Hematopoietic multipotent progenitor cell (in vitro differentiated cells): ENCODE results near the gene DNM3. TPM values are rescaled to one million over a fixed set of nuclear protein-coding genes. Genes with fewer than 3 reads are reported as not detected.
"Not testable (repeated sequence)": the region's sequence is repeated elsewhere in the genome, so short reads cannot be mapped to it uniquely, and the experiment has no call there.

Source experiments
- DNase-seq, 3 donors: peaks; one replicate each; pipeline ENCODE4 v3.0.0-alpha.2; 2011 to 2015; ENCODE audit warnings: low read depth in 2 of 3, low spot score in 2 of 3
- total RNA-seq: library from RNA; depleted of rRNA; stranded (reverse); fragments of >200 nt; gene quantifications from one replicate; pipeline ENCODE4 v1.2.3, GENCODE V29; 2012

DNM3 gene
- 4.0 TPM for total RNA-seq

GRCh38 chr1:171841050-171841910 is at the start of gene DNM3:
Gene DNM3, plus strand, starts transcription at chr1:171841498. Its CDS starts 159 bp downstream, at chr1:171841657.
- peak; percentile 64 to 84 (median 76) for DNase-seq

GRCh38 chr1:171792656-171793369 is 48.5 kb upstream of the DNM3 start:
- DNase-seq = no peak

DNA sequence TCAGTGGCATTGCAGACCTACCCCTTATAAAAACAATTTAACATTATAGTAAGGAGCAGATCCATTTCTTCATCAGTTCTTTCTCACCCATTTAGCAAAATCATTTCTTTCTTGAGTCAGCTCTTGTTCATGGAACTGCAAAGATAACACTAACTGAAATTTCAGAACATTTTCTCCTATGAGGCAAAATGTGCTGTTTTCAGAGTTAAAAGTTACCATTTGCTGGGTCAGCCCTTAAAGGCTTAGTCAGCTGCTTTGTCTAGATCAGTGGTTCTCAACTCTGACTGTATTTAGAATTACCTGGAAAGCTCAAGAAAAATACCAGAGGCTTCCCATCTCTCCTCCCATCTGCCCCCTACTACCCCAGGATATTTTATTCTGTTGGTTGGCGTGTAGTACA is 47.7 kb upstream of the DNM3 start:
- no peak for DNase-seq

GRCh38 chr1:171794085-171794484 is 47.2 kb upstream of the DNM3 start:
- DNase-seq = peak in 1 of 3 donors; percentile 37

DNA sequence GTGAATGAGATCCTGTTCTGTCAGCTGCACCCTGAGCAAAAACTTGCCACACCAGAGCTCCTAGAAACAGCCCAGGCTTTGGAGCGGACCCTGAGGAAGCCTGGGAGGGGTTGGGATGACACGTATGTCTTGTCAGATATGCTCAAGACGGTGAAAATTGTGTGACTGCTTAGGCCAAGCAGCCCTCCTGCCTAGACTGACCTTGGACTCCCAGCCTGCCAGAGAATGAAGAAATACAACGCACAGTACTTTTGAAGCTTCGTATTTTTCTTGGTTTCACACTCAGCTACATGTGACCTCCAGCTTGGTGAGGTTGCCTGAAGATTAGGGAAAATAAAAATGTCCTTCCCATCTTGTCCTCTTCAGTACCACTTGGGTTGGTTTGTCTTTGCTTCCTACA is 44.7 kb upstream of the DNM3 start:
- DNase-seq = no peak

DNA sequence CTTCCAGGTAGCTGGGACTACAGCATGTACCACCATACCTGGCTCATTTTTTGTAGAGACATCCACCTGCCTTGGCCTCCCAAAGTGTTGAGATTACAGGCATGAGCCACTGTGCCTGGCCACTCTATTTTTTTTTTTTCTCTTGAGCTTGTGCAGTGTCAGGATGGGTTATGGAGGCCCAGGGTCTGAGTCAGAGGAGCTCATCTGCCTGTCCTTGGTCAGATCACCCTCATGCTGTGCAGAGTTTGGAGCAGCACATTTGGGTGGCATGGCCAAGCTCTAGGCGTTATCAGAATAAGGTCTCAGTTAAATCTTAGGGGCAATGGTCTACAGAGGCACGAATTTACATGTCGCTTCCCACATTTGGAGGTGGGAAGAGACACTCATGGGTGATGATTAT is 43.0 kb upstream of the DNM3 start:
- DNase-seq = no peak

DNA sequence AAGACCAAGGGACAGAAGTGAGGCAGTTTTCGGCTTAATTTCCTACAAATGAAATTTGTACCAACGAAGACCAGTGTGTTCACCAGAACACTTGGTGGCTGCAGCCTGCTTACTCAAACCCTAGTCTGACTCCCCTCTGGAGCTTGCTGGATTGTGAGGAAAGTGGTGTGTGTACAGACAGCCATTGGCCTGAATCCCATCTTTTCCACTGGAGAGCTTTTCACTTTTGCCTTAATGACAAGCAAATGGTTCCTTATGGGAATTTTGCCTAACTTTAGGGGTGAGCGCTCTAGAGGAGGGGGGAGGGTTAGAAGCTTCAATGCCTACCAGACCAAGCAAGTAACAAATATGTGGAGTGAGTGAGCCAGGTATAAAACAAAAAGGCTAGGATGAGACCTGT is 42.5 kb upstream of the DNM3 start:
- DNase-seq = no peak

DNA sequence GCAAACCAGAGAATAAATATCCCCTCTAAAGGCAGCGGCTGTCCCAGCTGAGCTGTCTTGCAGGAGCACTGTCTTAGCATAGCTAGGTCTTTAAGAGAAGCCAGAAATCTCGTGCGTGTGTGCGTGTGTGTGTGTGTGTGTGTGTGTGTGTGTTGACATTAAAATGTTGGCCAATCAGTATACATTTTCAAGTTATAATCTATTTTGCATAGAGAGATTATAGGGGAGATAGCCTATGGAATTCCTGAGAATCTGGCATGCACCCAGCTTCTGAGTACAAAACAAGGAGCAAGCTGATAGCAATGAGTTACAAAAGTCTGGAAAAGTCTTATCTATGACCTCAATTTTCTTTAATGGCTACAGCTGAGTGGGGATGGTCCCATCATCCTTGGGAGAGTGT is 42.1 kb upstream of the DNM3 start:
- no peak for DNase-seq

DNA sequence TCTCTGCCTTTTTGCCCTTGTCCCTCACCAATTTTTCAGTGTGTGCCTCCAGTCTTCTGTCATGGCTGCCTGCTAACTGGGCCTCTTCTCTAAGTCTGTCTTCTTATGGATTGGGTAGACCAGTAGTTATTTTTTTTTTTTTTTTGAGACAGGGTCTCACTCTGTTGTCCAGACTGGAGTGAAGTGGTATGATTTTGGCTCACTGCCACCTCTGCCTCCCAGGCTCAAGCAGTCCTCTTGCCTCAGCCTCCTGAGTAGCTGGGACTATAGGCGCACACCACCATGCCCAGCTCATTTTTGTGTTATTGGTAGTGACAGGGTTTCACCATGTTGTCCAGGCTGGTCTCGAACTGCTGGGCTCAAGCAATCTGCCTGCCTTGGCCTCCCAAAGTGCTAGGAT is 41.6 kb upstream of the DNM3 start:
- not testable (repeated sequence) for DNase-seq

- no peak for DNase-seq
Measured at GRCh38 chr1:171800342-171800741, 41.0 kb upstream of the DNM3 start.

DNA sequence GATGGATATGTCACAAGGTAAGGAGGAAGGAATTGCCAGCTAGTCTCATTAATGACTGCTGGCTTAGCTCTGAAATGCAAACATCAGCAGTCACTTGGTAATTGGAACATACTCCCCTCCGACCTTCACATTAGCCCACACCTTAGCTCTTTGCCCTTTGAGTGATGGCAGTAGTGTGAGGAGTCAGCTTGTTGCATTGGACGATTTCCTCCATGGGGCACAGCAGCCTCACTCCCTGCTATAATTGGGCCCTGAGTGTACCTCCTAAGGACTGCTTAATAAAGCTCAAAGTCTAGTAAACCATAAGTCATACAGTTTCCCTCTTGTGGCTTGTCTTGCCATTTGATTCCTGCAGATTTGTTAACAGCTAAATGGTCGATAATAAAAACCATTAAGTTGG is 40.4 kb upstream of the DNM3 start:
- DNase-seq = no peak

GRCh38 chr1:171801487-171801891 is 39.8 kb upstream of the DNM3 start:
- DNase-seq = peak in 1 of 3 donors; percentile 64

GRCh38 chr1:171802207-171802606 is 39.1 kb upstream of the DNM3 start:
- DNase-seq = no peak

DNA sequence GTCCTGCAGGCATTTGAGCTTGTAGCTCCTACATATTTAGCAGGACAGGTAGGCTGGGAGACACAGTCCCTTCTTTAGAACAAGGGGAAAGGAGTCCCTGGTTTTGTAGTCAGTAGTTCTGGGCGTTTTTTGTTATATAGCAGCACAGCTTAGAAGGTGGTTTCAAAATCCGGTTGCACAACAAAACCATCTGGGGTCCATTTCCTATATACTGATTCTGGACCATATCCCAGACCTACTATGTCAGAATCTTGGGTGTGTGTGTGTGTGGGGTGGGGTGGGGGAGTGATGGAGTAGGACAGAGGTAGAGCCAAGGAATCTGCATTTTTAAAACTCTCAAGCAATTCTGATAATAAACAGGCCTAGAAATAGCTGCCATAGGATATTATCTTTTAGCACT is 38.3 kb upstream of the DNM3 start:
- DNase-seq = peak in 1 of 3 donors; percentile 83

DNA sequence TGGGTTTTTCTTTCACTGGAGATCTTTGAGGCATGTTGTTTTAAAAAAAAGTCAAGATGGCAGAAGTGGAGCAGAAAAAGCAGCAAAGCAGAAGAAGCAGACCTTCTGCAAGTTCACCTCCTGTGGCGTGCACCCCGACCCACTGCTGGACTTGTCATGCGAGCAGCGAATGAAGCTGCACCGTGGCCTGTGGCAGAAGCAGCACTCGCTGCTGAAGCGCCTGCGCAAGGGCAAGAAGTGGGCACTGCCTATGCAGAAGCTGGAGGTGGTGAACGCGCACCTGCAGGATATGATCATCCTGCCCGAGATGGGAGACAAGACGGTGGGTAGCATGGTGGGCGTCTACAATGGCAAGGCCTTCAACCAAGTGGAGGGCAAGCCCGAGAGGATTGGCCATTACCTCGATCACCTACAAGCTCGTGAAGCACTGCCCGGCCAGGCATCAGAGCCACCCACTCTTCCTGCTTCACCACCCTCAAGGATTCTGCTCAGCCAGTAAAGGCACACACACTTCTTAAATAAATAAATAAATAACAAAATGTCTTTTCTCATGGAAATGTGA is 37.8 kb upstream of the DNM3 start:
- DNase-seq = no peak

DNA sequence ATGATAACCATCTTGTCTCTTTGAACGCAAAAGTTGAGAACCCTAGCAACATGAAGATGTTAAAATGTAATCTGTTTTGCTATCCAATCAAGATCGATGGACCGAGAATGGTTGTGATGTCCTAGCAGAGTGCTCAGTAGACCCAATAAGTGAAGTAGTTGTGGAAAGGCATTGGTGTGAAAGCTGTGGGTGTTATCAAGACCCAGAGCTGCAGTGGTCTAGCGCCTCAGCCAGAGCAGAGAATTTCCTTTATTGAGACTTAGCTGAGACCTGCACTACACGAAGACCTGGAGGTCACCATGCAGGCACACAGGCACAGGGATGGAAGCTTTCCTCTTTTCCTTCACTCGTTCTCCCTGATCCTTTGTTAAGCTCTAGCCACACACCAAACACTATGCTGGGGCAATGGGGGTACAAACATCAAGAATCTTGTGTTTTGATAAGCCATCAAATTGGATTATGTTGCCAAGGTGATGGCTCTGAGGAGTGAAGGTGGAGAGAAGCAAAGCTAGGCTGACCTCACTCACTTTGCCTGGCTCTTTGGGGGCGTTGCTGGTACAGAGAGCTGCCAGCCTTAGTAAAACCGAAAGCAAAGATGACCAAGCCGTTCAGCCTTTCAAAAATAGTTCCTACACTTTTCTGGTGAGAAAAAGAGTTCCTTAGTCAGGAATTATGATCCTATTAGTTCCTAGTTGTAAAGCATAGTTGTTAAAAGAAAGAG is 35.7 kb upstream of the DNM3 start:
- peak in 1 of 3 donors; percentile 62 for DNase-seq

DNA sequence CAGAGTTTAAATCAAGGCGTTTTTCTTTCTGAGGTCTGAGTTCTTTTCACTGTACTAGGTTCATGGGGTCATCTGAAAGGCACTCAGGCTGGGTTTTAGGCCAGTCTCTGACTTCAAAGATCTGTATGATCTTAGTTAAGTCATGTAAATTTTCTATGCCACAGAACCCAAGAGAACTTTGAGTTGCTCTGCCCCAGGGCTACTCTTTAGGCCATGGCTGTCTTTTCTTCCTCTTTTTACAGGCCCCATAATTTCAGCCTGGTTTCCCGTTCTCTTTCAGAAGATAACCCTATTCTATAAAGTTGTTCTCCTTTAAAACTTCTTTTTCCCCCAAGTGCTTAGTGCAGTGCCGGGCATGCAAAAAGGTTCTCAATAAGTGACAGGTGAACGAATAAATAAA is 33.7 kb upstream of the DNM3 start:
- DNase-seq = peak in 1 of 3 donors; percentile 38

- no peak for DNase-seq
Measured at GRCh38 chr1:171809834-171810233, 31.5 kb upstream of the DNM3 start.

GRCh38 chr1:171811672-171812071 is 29.6 kb upstream of the DNM3 start:
- no peak for DNase-seq

DNA sequence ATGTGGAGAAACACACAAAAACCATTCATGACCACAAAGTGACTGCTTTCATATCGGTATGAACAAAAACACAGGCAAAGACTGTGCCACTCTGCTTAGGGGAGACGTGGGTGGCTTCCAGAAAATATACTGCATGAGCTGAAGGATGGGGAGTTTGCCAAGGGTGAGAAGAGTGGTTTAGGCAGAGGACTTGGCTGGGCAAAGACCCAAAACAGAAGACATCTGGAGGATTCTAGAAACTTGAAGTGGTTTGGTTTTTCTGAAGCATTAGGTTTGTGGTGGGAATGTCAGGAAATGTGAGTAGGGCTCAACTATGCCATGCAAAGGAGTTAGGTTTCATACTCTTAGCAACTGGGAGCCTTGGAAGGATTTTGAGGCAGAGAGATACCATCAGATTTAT is 26.6 kb upstream of the DNM3 start:
- DNase-seq = no peak

DNA sequence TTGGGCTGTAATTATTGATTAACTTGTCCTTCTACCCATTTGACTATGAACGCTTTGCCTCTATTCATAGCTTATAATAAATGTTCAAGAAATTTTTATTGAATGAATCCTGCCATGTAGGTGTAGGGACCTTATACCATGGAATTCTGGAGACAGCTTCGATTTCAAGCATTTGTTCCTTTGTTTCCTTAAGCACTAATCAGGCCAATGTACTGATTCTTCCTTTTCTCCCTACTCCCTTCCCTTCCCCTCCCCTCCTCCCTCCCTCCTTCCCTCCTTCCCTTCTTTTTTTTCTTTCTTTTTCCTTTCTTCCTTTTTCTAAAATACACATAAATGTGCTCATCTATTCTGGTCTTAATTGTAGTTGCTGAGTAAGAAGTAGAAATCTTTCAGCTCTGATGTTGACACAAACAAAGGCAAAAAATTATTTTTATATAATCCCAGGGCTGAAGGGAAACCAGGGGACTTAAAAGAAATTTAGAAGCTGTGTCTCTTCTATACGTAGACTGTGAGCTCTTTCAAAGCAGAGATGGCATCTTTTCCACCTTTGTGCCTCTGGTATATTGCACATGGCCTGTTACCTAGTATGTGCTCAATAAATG is 24.9 kb upstream of the DNM3 start:
- DNase-seq = no peak
